HUES64 (cell line): ENCODE data around the gene BHLHA15.
A peak's percentile ranks its signal among the peaks of the same experiment; 100 is the strongest.

ENCODE experiments used
- H3K27ac ChIP-seq: 2 replicates; pipeline ENCODE4 v1.7.0; 2013; ENCODE audit warnings: low read depth, low read length, inconsistent platforms
- H3K27me3 ChIP-seq: 2 replicates; pipeline ENCODE4 v1.6.1; 2013; ENCODE audit warnings: mild to moderate bottlenecking, low read length; ENCODE audit not compliant: insufficient read depth
- H3K36me3 ChIP-seq: 2 replicates; pipeline ENCODE4 v1.6.1; 2013; ENCODE audit warnings: mild to moderate bottlenecking, low read length; ENCODE audit not compliant: insufficient read depth
- H3K4me1 ChIP-seq: 2 replicates; pipeline ENCODE4 v1.6.1; 2013; ENCODE audit warnings: mild to moderate bottlenecking, low read length, moderate library complexity; ENCODE audit not compliant: insufficient read depth
- H3K4me3 ChIP-seq: 2 replicates; pipeline ENCODE4 v1.5.1; 2013; ENCODE audit warnings: mild to moderate bottlenecking, low read length, moderate library complexity
- H3K9ac ChIP-seq: 2 replicates; pipeline ENCODE4 v1.6.1; 2013; ENCODE audit warnings: mild to moderate bottlenecking, low read depth, low read length
- H3K9me3 ChIP-seq: 2 replicates; pipeline ENCODE4 v1.6.1; 2013; ENCODE audit warnings: low read depth, low read length; ENCODE audit not compliant: insufficient read depth
- WGBS: fragments of 150-250, 120-280 bp; methylation state at CpG from one replicate; pipeline ENCODE4 v1.1.7; 2013; ENCODE audit warnings: missing lambda C conversion rate; 5-methylcytosine and 5-hydroxymethylcytosine counted together

BHLHA15 gene

GRCh38 chr7:98242342-98242741, 31.1 kb downstream of the BHLHA15 start:
- 74% methylated on average over 1 of the region's 1 CpG for WGBS
- Histone ChIP-seq H3K9ac (no peak overlapping the region), H3K4me1 (no peaks in the 10 kb centered on the region)

GRCh38 chr7:98242934-98243333, 31.7 kb downstream of the BHLHA15 start:
- 88% methylated on average over 4 of the region's 4 CpGs for WGBS
- no peak overlapping the region for H3K9ac ChIP-seq
- no peak overlapping the region for H3K4me3 ChIP-seq
- H3K27me3 ChIP-seq: no peaks in the 10 kb centered on the region
- H3K9me3 ChIP-seq: no peaks in the 10 kb centered on the region
- no peaks in the 10 kb centered on the region for H3K4me1 ChIP-seq
- H3K27ac ChIP-seq: no peak overlapping the region
- 0 out of 2 replicates have a peak, but pooled peaks cover 3% of the 10 kb centered on the region for H3K36me3 ChIP-seq

More at GRCh38 chr7:98242342-98242741, 31.1 kb downstream of the BHLHA15 start:
- Histone ChIP-seq H3K9me3 (no peaks in the 10 kb centered on the region), H3K4me3 (no peak overlapping the region), H3K36me3 (0 out of 2 replicates have a peak, but pooled peaks cover 3% of the 10 kb centered on the region), H3K27me3 (no peaks in the 10 kb centered on the region), H3K27ac (no peak overlapping the region)

- Histone ChIP-seq H3K9ac (no peak overlapping the region), H3K4me3 (no peak overlapping the region), H3K9me3 (no peaks in the 10 kb centered on the region), H3K4me1 (no peaks in the 10 kb centered on the region), H3K27me3 (no peaks in the 10 kb centered on the region), H3K36me3 (no peaks in the 10 kb centered on the region), H3K27ac (no peak overlapping the region)
- 93% methylated on average over 14 of the region's 14 CpGs for WGBS
These were observed 33.6 kb downstream of the BHLHA15 start for GRCh38 chr7:98244871-98245270.

GRCh38 chr7:98248156-98248555, 36.9 kb downstream of the BHLHA15 start:
- Histone ChIP-seq H3K4me1 (0 out of 2 replicates have a peak, but pooled peaks cover 7% of the 10 kb centered on the region), H3K9ac (no peak overlapping the region), H3K36me3 (no peaks in the 10 kb centered on the region), H3K27ac (no peak overlapping the region), H3K27me3 (no peaks in the 10 kb centered on the region), H3K9me3 (no peaks in the 10 kb centered on the region), H3K4me3 (no peak overlapping the region)
- 94% methylated on average over 12 of the region's 12 CpGs for WGBS

- Histone ChIP-seq H3K27ac (no peak overlapping the region), H3K4me1 (0 out of 2 replicates have a peak, but pooled peaks cover 7% of the 10 kb centered on the region), H3K9me3 (no peaks in the 10 kb centered on the region), H3K27me3 (no peaks in the 10 kb centered on the region), H3K9ac (no peak overlapping the region), H3K4me3 (no peak overlapping the region), H3K36me3 (no peaks in the 10 kb centered on the region)
- WGBS: 88% methylated on average over 6 of the region's 6 CpGs
These were observed 37.9 kb downstream of the BHLHA15 start for GRCh38 chr7:98249106-98249505.

GRCh38 chr7:98250789-98251188, 39.5 kb downstream of the BHLHA15 start:
- no peaks in the 10 kb centered on the region for H3K27me3 ChIP-seq
- H3K9ac ChIP-seq: no peak overlapping the region
- WGBS: 58% methylated on average over 3 of the region's 3 CpGs
- 0 out of 2 replicates have a peak, but pooled peaks cover 7% of the 10 kb centered on the region for H3K4me1 ChIP-seq
- H3K9me3 ChIP-seq: no peaks in the 10 kb centered on the region
- peak overlapping the region; percentile 76 for H3K4me3 ChIP-seq
- H3K27ac ChIP-seq: no peak overlapping the region
- no peaks in the 10 kb centered on the region for H3K36me3 ChIP-seq

- Histone ChIP-seq H3K27ac (no peak overlapping the region; the same call in 1 of the 2 replicates), H3K4me1 (0 out of 2 replicates have a peak, but pooled peaks cover 7% of the 10 kb centered on the region), H3K9me3 (no peaks in the 10 kb centered on the region), H3K4me3 (peak overlapping the region; percentile 76), H3K9ac (no peak overlapping the region), H3K27me3 (no peaks in the 10 kb centered on the region), H3K36me3 (no peaks in the 10 kb centered on the region)
- WGBS: 25% methylated on average over 9 of the region's 9 CpGs
These were observed 40.0 kb downstream of the BHLHA15 start for GRCh38 chr7:98251231-98251600.

GRCh38 chr7:98251601-98252424, 40.6 kb downstream of the BHLHA15 start, which contains the start of gene TECPR1:
Gene TECPR1, minus strand, starts transcription at chr7:98252232. Its CDS starts 6,086 bp downstream, at chr7:98246146.
- peak within 1 kb of the TSS; percentile 64; the same call in 1 of the 2 replicates for H3K27ac ChIP-seq
- H3K9me3 ChIP-seq: no peaks in the 10 kb centered on the region
- no peaks in the 10 kb centered on the region for H3K27me3 ChIP-seq
- peak within 1 kb of the TSS; percentile 66 for H3K9ac ChIP-seq
- WGBS: under 1% methylated on average over 69 of the region's 69 CpGs
- H3K4me1 ChIP-seq: 0 out of 2 replicates have a peak, but pooled peaks cover 7% of the 10 kb centered on the region
- H3K36me3 ChIP-seq: peaks cover 5% of the 10 kb centered on the region; the same call in 1 of the 2 replicates
- H3K4me3 ChIP-seq: peak within 1 kb of the TSS; percentile 76

- WGBS: 19% methylated on average over 32 of the region's 32 CpGs
- no peak overlapping the region for H3K27ac ChIP-seq
- no peaks in the 10 kb centered on the region for H3K9me3 ChIP-seq
These were observed 41.3 kb downstream of the BHLHA15 start for GRCh38 chr7:98252425-98253054.

GRCh38 chr7:98254516-98254915, 43.3 kb downstream of the BHLHA15 start:
- no peaks in the 10 kb centered on the region for H3K9me3 ChIP-seq
- H3K27me3 ChIP-seq: no peaks in the 10 kb centered on the region
- H3K4me1 ChIP-seq: 0 out of 2 replicates have a peak, but pooled peaks cover 7% of the 10 kb centered on the region
- no peak overlapping the region for H3K9ac ChIP-seq
- no peak overlapping the region for H3K4me3 ChIP-seq
- peaks cover 12% of the 10 kb centered on the region; the same call in 1 of the 2 replicates for H3K36me3 ChIP-seq
- 89% methylated on average over 4 of the region's 4 CpGs for WGBS
- no peak overlapping the region for H3K27ac ChIP-seq

More at GRCh38 chr7:98252425-98253054, 41.3 kb downstream of the BHLHA15 start:
- H3K4me3 ChIP-seq: peak overlapping the region; percentile 76
- H3K9ac ChIP-seq: peak overlapping the region; percentile 66
- H3K4me1 ChIP-seq: 0 out of 2 replicates have a peak, but pooled peaks cover 7% of the 10 kb centered on the region
- peaks cover 9% of the 10 kb centered on the region; the same call in 1 of the 2 replicates for H3K36me3 ChIP-seq
- no peaks in the 10 kb centered on the region for H3K27me3 ChIP-seq
